GM12892 (cell line): Measurements from ENCODE around the gene DDN.

ENCODE experiments used
- POLR2A ChIP-seq: IDR thresholded peaks from 2 replicates; pipeline ENCODE4 v1.6.1; 2011; ENCODE audit warnings: low read depth, low read length, control low read depth
- TAF1 ChIP-seq: IDR thresholded peaks from 2 replicates; pipeline ENCODE4 v1.6.1; 2011; ENCODE audit warnings: low read depth, mild to moderate bottlenecking, control low read depth, low read length, borderline replicate concordance

GRCh38 chr12:49030119-49030518 lies 30.9 kb upstream of the DDN start:
- TF ChIP-seq TAF1, result no peak
- TF ChIP-seq POLR2A, result no peak
